ENCODE results near the gene FBXO31. TPM values are rescaled to one million over a fixed set of nuclear protein-coding genes. Genes with fewer than 3 reads are reported as not detected.
A peak's percentile ranks its signal among the peaks of the same experiment; 100 is the strongest.

The FBXO31 gene
- total RNA-seq, 1 donor from 2014 or later = 40.1 TPM

DNA sequence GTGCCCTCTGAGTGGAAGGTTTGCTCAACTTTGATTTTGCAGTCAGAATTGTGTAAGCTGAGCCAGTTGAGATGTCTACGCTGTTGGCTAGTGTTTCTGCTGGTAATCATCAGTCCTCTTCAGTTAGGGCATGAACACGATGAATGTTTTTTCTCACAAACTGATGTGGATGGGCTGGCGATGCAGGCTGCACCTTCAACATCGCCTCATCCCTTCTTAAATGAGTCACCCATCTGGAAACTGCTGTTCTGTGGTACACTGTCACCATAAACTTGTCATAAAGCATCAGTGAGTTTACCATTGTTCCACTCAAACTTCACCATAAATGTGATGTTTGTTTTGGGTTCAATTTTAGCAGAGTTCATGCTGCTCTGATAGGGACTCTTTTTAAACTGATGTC is 74.8 kb downstream of the FBXO31 start:
- H3K27me3 Mint-ChIP-seq (ENCODE audit: low read depth) = no peaks in the 10 kb centered on the region
- DNase-seq (ENCODE audit: low spot score) = peak; percentile 22
- H3K4me3 Mint-ChIP-seq (ENCODE audit: low read depth) = no peak overlapping the region
- H3K4me1 Mint-ChIP-seq (ENCODE audit: low read depth) = peaks cover 20% of the 10 kb centered on the region
- peak overlapping the region; percentile 76 for H3K27ac Mint-ChIP-seq
- peaks cover 6% of the 10 kb centered on the region for H3K36me3 Mint-ChIP-seq (ENCODE audit: low read depth)
- intact Hi-C loops (cut with micrococcal nuclease) = no loop called here
- H3K9me3 Mint-ChIP-seq = peaks cover 3% of the 10 kb centered on the region

DNA sequence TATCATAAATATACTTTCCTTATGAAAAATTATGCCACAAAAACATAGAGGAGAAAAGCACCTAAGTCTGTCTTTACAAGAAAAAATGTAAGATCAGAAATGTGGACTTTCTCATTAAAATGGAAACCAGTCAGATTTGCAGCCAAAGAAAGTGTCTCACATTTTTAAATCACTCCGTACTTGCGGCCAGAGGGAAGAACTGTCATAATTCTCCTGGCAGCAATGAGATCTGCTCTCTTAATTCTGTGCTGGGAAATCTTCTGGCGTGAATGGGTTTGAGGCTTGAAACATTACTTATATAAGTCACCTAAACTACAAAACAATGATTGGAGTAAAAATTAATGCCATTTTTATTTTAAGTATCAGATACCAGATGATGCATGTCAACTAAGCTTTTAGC is 77.1 kb downstream of the FBXO31 start:
- DNase-seq (ENCODE audit: low spot score) = no peak
- intact Hi-C loops (cut with micrococcal nuclease) = no loop called here
- Mint-ChIP-seq H3K4me1 (ENCODE audit: low read depth) (peaks cover 35% of the 10 kb centered on the region), H3K4me3 (ENCODE audit: low read depth) (no peak overlapping the region), H3K27me3 (ENCODE audit: low read depth) (no peaks in the 10 kb centered on the region), H3K36me3 (ENCODE audit: low read depth) (peaks cover 16% of the 10 kb centered on the region), H3K9me3 (peaks cover 3% of the 10 kb centered on the region), H3K27ac (no peak overlapping the region)

DNA sequence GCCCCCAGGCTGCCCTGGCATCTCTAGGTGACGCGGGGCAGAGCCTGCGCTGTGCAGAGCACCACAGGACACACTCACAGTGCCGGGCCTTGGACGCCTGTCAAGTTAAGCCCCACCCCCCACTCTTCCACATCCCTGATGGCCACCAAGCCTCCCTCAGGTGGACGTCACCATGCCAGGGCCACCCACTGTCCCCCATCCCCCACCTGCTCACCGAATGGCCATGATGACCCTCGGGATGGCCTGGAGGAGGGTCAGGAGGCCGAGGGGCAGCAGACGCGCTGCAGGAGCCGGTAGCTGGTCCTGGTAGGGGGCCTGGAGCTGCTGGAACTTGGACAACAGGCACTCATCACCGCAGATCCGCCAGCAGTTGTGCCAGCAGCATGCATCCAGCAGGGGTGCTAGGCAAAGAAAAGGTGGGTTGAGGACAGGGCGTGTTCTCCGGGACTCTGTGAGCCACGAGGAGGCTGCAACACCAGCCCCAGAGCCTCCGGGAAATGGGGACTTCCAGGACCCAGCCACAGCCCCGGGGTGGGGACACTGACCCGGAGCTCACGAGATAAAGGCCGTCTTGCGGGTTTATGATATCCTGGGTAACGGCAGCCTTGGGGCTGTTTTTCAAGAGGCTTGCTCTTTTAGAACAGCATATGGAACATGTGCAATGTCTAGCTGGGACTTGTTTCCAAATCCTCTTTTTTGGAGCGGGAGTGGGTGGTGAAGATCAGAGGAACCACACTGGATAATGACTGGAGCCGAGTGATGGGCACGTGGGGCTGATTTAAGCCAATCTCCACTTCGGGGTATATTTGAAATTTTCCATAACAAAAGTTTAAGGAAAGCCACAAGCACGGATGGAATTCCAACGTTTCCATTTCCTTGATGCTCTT is 77.8 kb downstream of the FBXO31 start:
- Mint-ChIP-seq H3K4me1 (ENCODE audit: low read depth) (peaks cover 35% of the 10 kb centered on the region), H3K9me3 (peaks cover 3% of the 10 kb centered on the region), H3K27me3 (ENCODE audit: low read depth) (no peaks in the 10 kb centered on the region), H3K4me3 (ENCODE audit: low read depth) (no peak overlapping the region), H3K27ac (no peak overlapping the region), H3K36me3 (ENCODE audit: low read depth) (peaks cover 16% of the 10 kb centered on the region)
- DNase-seq (ENCODE audit: low spot score) = no peak
- intact Hi-C loops (cut with micrococcal nuclease) = no loop called here

- Mint-ChIP-seq H3K4me1 (ENCODE audit: low read depth) (peaks cover 35% of the 10 kb centered on the region), H3K9me3 (peaks cover 3% of the 10 kb centered on the region), H3K27ac (peak overlapping the region; percentile 46), H3K27me3 (ENCODE audit: low read depth) (no peaks in the 10 kb centered on the region), H3K4me3 (ENCODE audit: low read depth) (no peak overlapping the region), H3K36me3 (ENCODE audit: low read depth) (peaks cover 16% of the 10 kb centered on the region)
- no peak for DNase-seq (ENCODE audit: low spot score)
- intact Hi-C loops (cut with micrococcal nuclease) = no loop called here
These were observed 78.6 kb downstream of the FBXO31 start for GRCh38 chr16:87304951-87305350.

- H3K4me3 Mint-ChIP-seq (ENCODE audit: low read depth) = peak overlapping the region; percentile 30
- H3K27me3 Mint-ChIP-seq (ENCODE audit: low read depth) = no peaks in the 10 kb centered on the region
- no peak for DNase-seq (ENCODE audit: low spot score)
- peak overlapping the region; percentile 93 for H3K27ac Mint-ChIP-seq
- intact Hi-C loops (cut with micrococcal nuclease) = no loop called here
- H3K36me3 Mint-ChIP-seq (ENCODE audit: low read depth) = peaks cover 16% of the 10 kb centered on the region
- H3K4me1 Mint-ChIP-seq (ENCODE audit: low read depth) = peaks cover 34% of the 10 kb centered on the region
- H3K9me3 Mint-ChIP-seq = peaks cover 3% of the 10 kb centered on the region
These were observed 79.5 kb downstream of the FBXO31 start for GRCh38 chr16:87303962-87304521.

GRCh38 chr16:87303431-87303930 is 80.1 kb downstream of the FBXO31 start:
- H3K4me1 Mint-ChIP-seq (ENCODE audit: low read depth) = peaks cover 29% of the 10 kb centered on the region
- DNase-seq (ENCODE audit: low spot score) = no peak
- H3K27ac Mint-ChIP-seq = peak overlapping the region; percentile 93
- H3K4me3 Mint-ChIP-seq (ENCODE audit: low read depth) = peak overlapping the region; percentile 30
- H3K9me3 Mint-ChIP-seq = no peaks in the 10 kb centered on the region
- H3K27me3 Mint-ChIP-seq (ENCODE audit: low read depth) = no peaks in the 10 kb centered on the region
- intact Hi-C loops (cut with micrococcal nuclease) = no loop called here
- peaks cover 14% of the 10 kb centered on the region for H3K36me3 Mint-ChIP-seq (ENCODE audit: low read depth)

GRCh38 chr16:87298857-87299465 is 84.6 kb downstream of the FBXO31 start:
- peaks cover under 1% of the 10 kb centered on the region for H3K9me3 Mint-ChIP-seq
- no peak for DNase-seq (ENCODE audit: low spot score)
- peaks cover 22% of the 10 kb centered on the region for H3K4me1 Mint-ChIP-seq (ENCODE audit: low read depth)
- H3K27ac Mint-ChIP-seq = no peak overlapping the region
- intact Hi-C loops (cut with micrococcal nuclease) = no loop called here
- peaks cover 20% of the 10 kb centered on the region for H3K36me3 Mint-ChIP-seq (ENCODE audit: low read depth)
- no peak overlapping the region for H3K4me3 Mint-ChIP-seq (ENCODE audit: low read depth)
- no peaks in the 10 kb centered on the region for H3K27me3 Mint-ChIP-seq (ENCODE audit: low read depth)

DNA sequence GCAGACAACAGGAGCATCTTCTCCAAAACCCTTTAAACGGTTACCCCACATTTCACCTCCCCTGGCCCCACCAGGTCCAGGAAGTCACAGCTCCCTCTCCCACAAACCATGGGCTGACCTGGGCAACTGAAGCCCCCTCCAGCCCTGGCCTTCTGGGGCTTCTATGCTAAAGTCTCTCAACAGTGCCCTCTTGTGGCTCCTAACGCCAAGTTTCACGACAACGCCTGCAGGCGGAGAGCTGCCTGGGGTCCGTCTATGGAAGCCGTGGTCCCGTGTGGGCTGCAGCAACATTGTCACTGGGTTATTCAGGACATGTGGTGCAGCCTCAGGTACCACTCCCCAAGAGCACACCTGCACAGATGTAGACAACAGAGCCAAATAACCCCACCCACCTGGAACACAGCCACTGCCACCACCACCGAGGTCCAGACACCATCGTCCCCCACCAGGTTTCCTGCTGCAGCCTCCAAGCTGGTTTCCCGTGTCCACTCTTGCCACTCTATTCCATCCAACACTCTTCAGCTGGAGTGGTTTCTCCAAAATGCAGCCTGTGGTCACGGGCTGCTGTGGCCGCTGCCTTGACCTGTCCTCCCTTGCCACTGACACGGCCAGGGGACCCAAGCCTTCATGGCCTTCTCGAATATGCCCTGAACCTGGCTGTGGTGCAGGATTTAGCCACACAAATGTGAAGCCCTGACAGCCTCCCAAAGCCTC is 85.5 kb downstream of the FBXO31 start:
- Mint-ChIP-seq H3K4me3 (ENCODE audit: low read depth) (no peak overlapping the region), H3K27me3 (ENCODE audit: low read depth) (no peaks in the 10 kb centered on the region), H3K27ac (no peak overlapping the region), H3K36me3 (ENCODE audit: low read depth) (peaks cover 19% of the 10 kb centered on the region), H3K9me3 (peaks cover 4% of the 10 kb centered on the region), H3K4me1 (ENCODE audit: low read depth) (peaks cover 19% of the 10 kb centered on the region)
- intact Hi-C loops (cut with micrococcal nuclease) = no loop called here
- DNase-seq (ENCODE audit: low spot score) = no peak

GRCh38 chr16:87297407-87297806 is 86.2 kb downstream of the FBXO31 start:
- H3K27ac Mint-ChIP-seq = no peak overlapping the region
- no peak overlapping the region for H3K4me3 Mint-ChIP-seq (ENCODE audit: low read depth)
- H3K9me3 Mint-ChIP-seq = peaks cover 7% of the 10 kb centered on the region
- H3K27me3 Mint-ChIP-seq (ENCODE audit: low read depth) = no peaks in the 10 kb centered on the region
- peaks cover 23% of the 10 kb centered on the region for H3K36me3 Mint-ChIP-seq (ENCODE audit: low read depth)
- intact Hi-C loops (cut with micrococcal nuclease) = no loop called here
- peaks cover 15% of the 10 kb centered on the region for H3K4me1 Mint-ChIP-seq (ENCODE audit: low read depth)
- no peak for DNase-seq (ENCODE audit: low spot score)

GRCh38 chr16:87295661-87296531 is 87.7 kb downstream of the FBXO31 start:
- no peak overlapping the region for H3K4me3 Mint-ChIP-seq (ENCODE audit: low read depth)
- H3K9me3 Mint-ChIP-seq = peaks cover 18% of the 10 kb centered on the region
- H3K27me3 Mint-ChIP-seq (ENCODE audit: low read depth) = no peaks in the 10 kb centered on the region
- H3K4me1 Mint-ChIP-seq (ENCODE audit: low read depth) = peaks cover 11% of the 10 kb centered on the region
- H3K36me3 Mint-ChIP-seq (ENCODE audit: low read depth) = peaks cover 30% of the 10 kb centered on the region
- intact Hi-C loops (cut with micrococcal nuclease) = no loop called here
- no peak for DNase-seq (ENCODE audit: low spot score)
- no peak overlapping the region for H3K27ac Mint-ChIP-seq

DNA sequence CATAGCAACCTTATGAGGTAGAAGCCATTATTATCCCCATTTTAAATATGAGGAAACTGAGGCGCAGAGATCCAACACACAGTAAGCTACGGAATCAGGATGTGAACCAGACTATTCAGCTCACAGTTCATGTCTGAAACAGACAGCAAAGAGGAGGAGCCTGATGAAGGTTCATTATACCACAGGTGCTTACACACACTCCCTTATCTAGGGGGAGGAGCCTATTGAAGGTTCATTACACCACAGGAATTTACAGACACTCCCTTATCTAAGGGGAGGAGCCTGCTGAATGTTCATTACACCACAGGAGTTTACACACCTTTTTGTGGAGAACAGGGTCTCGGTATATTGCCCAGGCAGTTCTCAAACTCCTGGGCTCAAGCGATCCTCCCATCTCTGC is 88.3 kb downstream of the FBXO31 start:
- H3K27ac Mint-ChIP-seq = no peak overlapping the region
- peaks cover 11% of the 10 kb centered on the region for H3K4me1 Mint-ChIP-seq (ENCODE audit: low read depth)
- H3K27me3 Mint-ChIP-seq (ENCODE audit: low read depth) = no peaks in the 10 kb centered on the region
- H3K36me3 Mint-ChIP-seq (ENCODE audit: low read depth) = peaks cover 30% of the 10 kb centered on the region
- intact Hi-C loops (cut with micrococcal nuclease) = no loop called here
- H3K4me3 Mint-ChIP-seq (ENCODE audit: low read depth) = no peak overlapping the region
- H3K9me3 Mint-ChIP-seq = peaks cover 18% of the 10 kb centered on the region
- no peak for DNase-seq (ENCODE audit: low spot score)

DNA sequence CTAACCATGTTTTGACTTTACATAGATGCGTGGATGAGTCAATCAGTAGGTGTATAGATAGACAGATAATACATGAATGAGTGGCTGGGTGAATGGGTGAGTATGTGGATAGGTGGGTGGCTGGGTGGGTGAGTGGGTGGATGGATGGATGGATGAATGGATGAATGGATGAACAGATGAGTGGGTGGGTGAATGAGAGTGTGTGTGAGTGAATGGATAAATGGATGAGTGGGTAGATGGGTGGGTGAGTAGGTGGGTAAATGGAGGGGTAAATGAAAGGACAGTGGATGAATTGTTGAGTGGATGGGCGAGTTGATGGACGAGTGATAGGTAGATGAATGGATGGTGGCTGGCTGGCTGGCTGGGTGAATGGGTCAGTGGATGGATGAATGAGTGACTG is 89.6 kb downstream of the FBXO31 start:
- H3K27ac Mint-ChIP-seq = peak overlapping the region; percentile 10

More for the DNA sequence above, 89.6 kb downstream of the FBXO31 start:
- intact Hi-C loops (cut with micrococcal nuclease) = no loop called here
- Mint-ChIP-seq H3K9me3 (peaks cover 18% of the 10 kb centered on the region), H3K27me3 (ENCODE audit: low read depth) (no peaks in the 10 kb centered on the region), H3K4me1 (ENCODE audit: low read depth) (peaks cover 11% of the 10 kb centered on the region), H3K36me3 (ENCODE audit: low read depth) (peaks cover 30% of the 10 kb centered on the region), H3K4me3 (ENCODE audit: low read depth) (no peak overlapping the region)
- DNase-seq (ENCODE audit: low spot score) = no peak
